ENCODE data around the gene HLA-DOB. TPM values are rescaled to one million over a fixed set of nuclear protein-coding genes. Genes with fewer than 3 reads are reported as not detected.

Gene HLA-DOB
- total and polyA plus RNA-seq, 12 donors = 0.28 to 1.6 (median 0.66) TPM; not detected in 4

DNA sequence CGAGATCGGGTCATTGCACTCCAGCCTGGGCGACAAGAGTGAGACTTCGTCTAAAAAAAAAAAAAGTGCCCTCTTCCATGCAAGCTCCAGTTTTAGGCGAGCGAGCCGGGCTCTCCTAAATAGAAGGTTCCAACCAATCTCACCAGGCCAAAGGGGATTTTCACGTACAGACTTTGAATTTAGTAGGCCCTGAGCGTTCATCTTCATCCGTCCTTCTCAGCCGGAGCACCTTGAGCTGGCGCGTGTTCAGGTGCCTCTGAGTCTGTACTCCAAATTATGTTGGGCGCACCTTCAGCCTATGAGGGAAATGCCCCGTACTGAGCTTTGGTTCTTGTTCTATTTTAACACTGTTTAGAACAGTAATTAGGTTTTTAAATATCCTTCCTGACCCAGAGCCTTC lies 22.6 kb upstream of the HLA-DOB start:
- peaks cover 0 to 37% of the 10 kb centered on the region in 2 donors for H3K36me3 ChIP-seq (replicated peaks in 1 of 2)
- no peak for DNase-seq
- 85 to 88% (median 87%) methylated on average over 15 of the region's 15 CpGs for WGBS, 4 donors
- intact Hi-C loops (cut with DNase I) = loop anchor here (5.0 kb wide), 1 partner anchor 33 kb away; no protein-coding TSS in a partner anchor
- H3K27ac ChIP-seq = peak overlapping the region in 4 of 5 donors; percentile 17 to 97 (median 92)
- no peak overlapping the region for H3K4me3 ChIP-seq
- peaks cover 20 to 30% of the 10 kb centered on the region in 2 donors for H3K4me1 ChIP-seq (replicated peaks in 1 of 2)
- no peaks in the 10 kb centered on the region for H3K9me3 ChIP-seq (replicated peaks in 1 of 3)
- no peaks in the 10 kb centered on the region for H3K27me3 ChIP-seq
- TF ChIP-seq, protein P1, sequence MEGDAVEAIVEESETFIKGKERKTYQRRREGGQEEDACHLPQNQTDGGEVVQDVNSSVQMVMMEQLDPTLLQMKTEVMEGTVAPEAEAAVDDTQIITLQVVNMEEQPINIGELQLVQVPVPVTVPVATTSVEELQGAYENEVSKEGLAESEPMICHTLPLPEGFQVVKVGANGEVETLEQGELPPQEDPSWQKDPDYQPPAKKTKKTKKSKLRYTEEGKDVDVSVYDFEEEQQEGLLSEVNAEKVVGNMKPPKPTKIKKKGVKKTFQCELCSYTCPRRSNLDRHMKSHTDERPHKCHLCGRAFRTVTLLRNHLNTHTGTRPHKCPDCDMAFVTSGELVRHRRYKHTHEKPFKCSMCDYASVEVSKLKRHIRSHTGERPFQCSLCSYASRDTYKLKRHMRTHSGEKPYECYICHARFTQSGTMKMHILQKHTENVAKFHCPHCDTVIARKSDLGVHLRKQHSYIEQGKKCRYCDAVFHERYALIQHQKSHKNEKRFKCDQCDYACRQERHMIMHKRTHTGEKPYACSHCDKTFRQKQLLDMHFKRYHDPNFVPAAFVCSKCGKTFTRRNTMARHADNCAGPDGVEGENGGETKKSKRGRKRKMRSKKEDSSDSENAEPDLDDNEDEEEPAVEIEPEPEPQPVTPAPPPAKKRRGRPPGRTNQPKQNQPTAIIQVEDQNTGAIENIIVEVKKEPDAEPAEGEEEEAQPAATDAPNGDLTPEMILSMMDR (IDR thresholded peaks at IDR 0.05) = no peak
- no peak for TF ChIP-seq POLR2A (IDR thresholded peaks at IDR 0.05)

DNA sequence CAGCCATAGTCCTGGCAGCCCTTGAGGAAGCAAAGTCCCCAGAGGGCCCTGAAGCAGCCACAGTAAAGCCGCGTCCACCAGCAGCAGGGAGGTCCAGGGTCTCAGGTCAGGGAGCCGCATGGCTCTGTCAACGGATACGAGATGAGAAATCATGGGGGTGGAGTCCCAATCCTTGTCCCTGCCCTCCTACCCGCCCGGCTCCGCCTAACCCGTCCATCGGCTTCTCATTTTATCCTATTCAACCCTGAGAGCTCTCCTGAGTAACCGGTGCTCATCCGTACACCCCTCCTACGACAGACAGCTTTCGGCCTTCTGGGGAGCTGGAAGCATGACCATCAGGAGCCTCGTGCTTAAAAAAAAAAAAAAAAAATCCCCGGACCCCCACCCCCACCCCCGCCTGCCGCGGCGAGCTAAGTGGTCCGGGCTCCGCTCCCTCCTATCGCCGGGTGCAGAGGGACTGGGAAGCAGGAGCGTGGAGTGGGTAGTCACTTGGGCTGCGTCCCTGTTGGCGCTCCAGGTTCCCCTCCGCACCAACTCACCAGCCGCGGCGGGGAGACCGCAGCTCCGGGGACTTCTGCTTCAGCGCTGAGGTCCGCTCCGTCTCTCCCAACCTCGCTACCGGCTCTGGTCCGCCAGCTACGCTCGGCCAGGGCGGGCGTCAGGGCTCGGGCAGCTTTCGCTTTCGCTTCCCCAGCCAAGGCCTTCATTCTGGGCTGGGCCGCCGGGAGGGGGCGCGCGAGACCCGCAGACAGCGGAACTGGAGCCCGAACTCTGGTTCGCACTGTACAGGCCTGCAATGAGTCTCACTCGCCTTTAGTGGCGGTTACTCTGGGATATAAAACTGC lies 21.5 kb upstream of the HLA-DOB start, which contains the start of gene TAP2:
TSS of gene TAP2 (minus strand) at position 626 of the 845 bp plus-strand sequence. CDS start at position 120, 506 bp downstream.
- H3K4me3 ChIP-seq = peak within 1 kb of the TSS in 3 of 4 donors; percentile 50 to 97 (median 90)
- H3K9me3 ChIP-seq (replicated peaks in 1 of 3) = no peaks in the 10 kb centered on the region
- H3K4me1 ChIP-seq (replicated peaks in 1 of 2) = peaks cover 17 to 29% of the 10 kb centered on the region in 2 donors
- intact Hi-C loops (cut with DNase I) = loop anchor here (5.0 kb wide), 1 partner anchor 34 kb away; no protein-coding TSS in a partner anchor
- H3K36me3 ChIP-seq (replicated peaks in 1 of 2) = peaks cover 0 to 37% of the 10 kb centered on the region in 2 donors
- H3K27ac ChIP-seq = peak within 1 kb of the TSS; percentile 79 to 97 (median 92)
- 0 to 1% (median 1%) methylated on average over 46 to 57 of the region's 57 CpGs for WGBS, 4 donors
- DNase-seq = peak; percentile 95 to 98 (median 97)
- no peaks in the 10 kb centered on the region for H3K27me3 ChIP-seq
- TF ChIP-seq POLR2A (IDR thresholded peaks at IDR 0.05) = peak in 1 of 2 donors; percentile 69
- TF ChIP-seq, protein P1 (IDR thresholded peaks at IDR 0.05) = peak; percentile 81 to 99 (median 98)

- DNase-seq = peak in 2 of 7 donors; percentile 32 to 40
- no peak for TF ChIP-seq POLR2A (IDR thresholded peaks at IDR 0.05)
- TF ChIP-seq, protein P1 (IDR thresholded peaks at IDR 0.05) = no peak
- Histone ChIP-seq H3K4me1 (replicated peaks in 1 of 2) (peaks cover 14 to 23% of the 10 kb centered on the region in 2 donors), H3K27me3 (no peaks in the 10 kb centered on the region), H3K9me3 (replicated peaks in 1 of 3) (no peaks in the 10 kb centered on the region), H3K36me3 (replicated peaks in 1 of 2) (peaks cover 0 to 37% of the 10 kb centered on the region in 2 donors), H3K27ac (peak overlapping the region in 4 of 5 donors; percentile 90 to 97 (median 92)), H3K4me3 (peak overlapping the region in 2 of 4 donors; percentile 90 to 97)
- intact Hi-C loops (cut with DNase I) = loop anchor here (5.0 kb wide), 1 partner anchor 35 kb away; no protein-coding TSS in a partner anchor
- WGBS, 4 donors = 14 to 39% (median 17%) methylated on average over 4 to 12 of the region's 12 CpGs
These were observed 20.9 kb upstream of the HLA-DOB start for GRCh38 chr6:32837651-32838113.

DNA sequence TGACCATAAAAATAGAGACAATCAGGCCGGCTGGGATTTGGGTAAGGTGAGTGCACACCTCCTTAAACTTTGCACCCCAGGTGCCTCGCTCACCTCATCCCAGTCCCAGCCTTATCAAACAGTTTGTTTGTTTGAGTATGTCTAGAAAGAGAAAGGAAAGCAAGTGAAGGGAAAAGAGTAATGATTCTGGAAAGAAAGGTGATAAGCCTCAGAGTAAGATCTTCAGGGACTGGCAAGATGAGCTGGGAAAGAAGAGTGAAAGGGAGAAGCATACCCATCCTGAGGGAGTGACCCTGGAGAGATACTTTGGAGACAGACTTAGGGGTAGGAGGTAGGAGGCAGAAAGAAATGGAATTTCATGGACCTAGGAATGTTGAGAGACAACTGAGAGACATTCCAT lies 20.1 kb upstream of the HLA-DOB start:
- intact Hi-C loops (cut with DNase I) = loop anchor here (5.0 kb wide), 1 partner anchor 35 kb away; no protein-coding TSS in a partner anchor
- no peak for DNase-seq
- no peak overlapping the region for H3K27ac ChIP-seq
- H3K9me3 ChIP-seq (replicated peaks in 1 of 3) = no peaks in the 10 kb centered on the region
- H3K4me3 ChIP-seq = no peak overlapping the region
- H3K36me3 ChIP-seq (replicated peaks in 1 of 2) = peaks cover 0 to 29% of the 10 kb centered on the region in 2 donors
- H3K27me3 ChIP-seq = no peaks in the 10 kb centered on the region
- peaks cover 14 to 15% of the 10 kb centered on the region in 2 donors for H3K4me1 ChIP-seq (replicated peaks in 1 of 2)
- whole genome bisulfite sequencing, 4 donors = 89 to 100% (median 97%) methylated on average over 2 of the region's 2 CpGs
- TF ChIP-seq, protein P1 (IDR thresholded peaks at IDR 0.05) = no peak
- TF ChIP-seq POLR2A (IDR thresholded peaks at IDR 0.05) = no peak

All from adrenal gland (tissue), 12 donors.